ENCODE data around the gene LTA4H. TPM values are rescaled to one million over a fixed set of nuclear protein-coding genes. Genes with fewer than 3 reads are reported as not detected.

The LTA4H gene
- total and polyA plus RNA-seq, 10 donors, result 58.0 to 183 (median 93.5) TPM

DNA sequence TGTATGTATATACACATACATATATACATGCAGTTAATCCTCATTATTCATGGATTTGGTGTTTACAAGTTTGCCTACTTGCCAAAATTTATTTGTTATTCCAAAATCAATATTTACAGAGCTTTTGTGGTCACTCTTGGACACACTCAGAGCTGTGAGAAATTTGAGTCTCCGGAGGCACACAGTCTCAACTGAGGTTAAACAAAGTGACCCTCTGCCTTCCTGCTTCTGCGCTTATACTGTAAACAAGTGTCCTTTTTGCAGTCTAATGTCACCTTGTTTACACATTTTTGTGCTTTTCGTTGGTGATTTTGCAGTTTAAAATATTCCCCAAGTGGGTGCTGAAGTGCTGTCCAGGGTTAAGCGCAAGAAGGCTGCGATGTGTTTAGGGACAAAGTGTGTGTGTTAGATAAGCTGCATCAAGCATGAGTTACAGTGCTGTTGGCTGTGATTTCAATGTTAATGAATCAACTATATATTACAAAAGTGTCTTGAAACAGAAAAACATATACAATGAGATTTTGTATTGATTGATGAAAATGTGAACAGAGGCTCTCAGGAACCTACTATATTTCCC is 13.1 kb upstream of the LTA4H start:
- H3K27ac ChIP-seq, result peak overlapping the region in 7 of 8 donors; percentile 52 to 86 (median 77)
- TF ChIP-seq, protein P1, sequence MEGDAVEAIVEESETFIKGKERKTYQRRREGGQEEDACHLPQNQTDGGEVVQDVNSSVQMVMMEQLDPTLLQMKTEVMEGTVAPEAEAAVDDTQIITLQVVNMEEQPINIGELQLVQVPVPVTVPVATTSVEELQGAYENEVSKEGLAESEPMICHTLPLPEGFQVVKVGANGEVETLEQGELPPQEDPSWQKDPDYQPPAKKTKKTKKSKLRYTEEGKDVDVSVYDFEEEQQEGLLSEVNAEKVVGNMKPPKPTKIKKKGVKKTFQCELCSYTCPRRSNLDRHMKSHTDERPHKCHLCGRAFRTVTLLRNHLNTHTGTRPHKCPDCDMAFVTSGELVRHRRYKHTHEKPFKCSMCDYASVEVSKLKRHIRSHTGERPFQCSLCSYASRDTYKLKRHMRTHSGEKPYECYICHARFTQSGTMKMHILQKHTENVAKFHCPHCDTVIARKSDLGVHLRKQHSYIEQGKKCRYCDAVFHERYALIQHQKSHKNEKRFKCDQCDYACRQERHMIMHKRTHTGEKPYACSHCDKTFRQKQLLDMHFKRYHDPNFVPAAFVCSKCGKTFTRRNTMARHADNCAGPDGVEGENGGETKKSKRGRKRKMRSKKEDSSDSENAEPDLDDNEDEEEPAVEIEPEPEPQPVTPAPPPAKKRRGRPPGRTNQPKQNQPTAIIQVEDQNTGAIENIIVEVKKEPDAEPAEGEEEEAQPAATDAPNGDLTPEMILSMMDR (IDR thresholded peaks at IDR 0.05 in 8 of 11, conservative IDR thresholded peaks at IDR 0.05 in 3 of 11), result no peak
- TF ChIP-seq POLR2A (IDR thresholded peaks at IDR 0.05) (no peak), POLR2AphosphoS5 (IDR thresholded peaks at IDR 0.05) (no peak)
- no peak for DNase-seq
- 56 to 70% (median 59%) methylated on average over 5 of the region's 5 CpGs for WGBS, 5 donors
- peaks cover 20 to 66% (median 57%) of the 10 kb centered on the region in 6 donors for H3K4me1 ChIP-seq
- H3K27me3 ChIP-seq (replicated peaks in 1 of 7), result no peaks in the 10 kb centered on the region
- H3K36me3 ChIP-seq, result no peaks in the 10 kb centered on the region
- no peak overlapping the region for H3K4me3 ChIP-seq
- H3K9me3 ChIP-seq, result no peaks in the 10 kb centered on the region
- intact Hi-C loops (cut with DNase I; ENCODE audit: low total_unique reads), result no loop called here

DNA sequence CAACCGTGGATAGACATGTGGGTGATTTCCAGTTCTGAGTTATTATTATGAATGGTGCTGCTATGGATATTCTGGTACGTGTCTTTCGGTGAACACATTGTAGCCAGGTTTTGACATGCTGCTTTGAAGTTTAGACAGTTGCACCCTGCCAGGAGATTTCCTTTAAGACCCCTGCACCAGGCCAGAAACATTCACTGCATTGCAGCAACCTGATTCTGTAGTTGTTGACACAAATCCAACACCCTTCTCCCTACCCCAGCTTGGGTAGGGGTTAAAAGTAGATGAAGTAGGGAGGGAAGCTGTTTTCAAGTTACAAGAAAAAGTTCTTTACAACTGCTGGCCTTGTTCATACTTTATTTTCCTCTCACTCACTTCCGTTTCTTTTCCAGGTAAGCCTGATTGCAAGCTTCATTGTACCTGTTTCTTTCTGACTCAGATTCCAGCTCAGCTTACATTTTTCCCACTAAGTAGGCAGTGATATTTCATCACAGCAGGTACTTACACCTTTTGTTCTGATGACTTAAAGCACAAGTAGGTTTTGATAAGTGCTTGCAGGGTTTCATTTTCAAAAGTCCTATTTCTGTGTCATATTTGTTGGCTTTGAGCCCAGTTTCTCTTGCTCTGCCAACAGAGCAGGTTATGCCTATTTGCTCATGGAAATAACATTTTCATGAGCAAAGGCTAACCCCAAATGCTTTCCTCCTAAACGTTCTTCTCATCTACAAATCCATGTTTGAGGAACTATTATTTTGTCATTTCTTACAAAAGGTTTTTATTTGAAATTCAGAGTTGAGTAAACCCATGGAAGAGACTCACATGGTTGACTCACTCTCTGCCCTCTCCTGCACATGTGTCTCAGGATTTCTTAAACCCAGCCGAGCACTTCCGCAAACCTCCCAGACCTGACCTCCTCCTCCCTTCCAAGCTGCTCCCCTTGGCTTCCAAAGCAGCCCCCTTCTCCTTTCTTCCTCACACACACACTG is 12.1 kb upstream of the LTA4H start:
- Histone ChIP-seq H3K4me1 (peaks cover 20 to 64% (median 57%) of the 10 kb centered on the region in 6 donors), H3K4me3 (peak overlapping the region in 1 of 8 donors; percentile 12), H3K27ac (peak overlapping the region in 7 of 8 donors; percentile 52 to 86 (median 77)), H3K27me3 (replicated peaks in 1 of 7) (no peaks in the 10 kb centered on the region), H3K9me3 (no peaks in the 10 kb centered on the region), H3K36me3 (no peaks in the 10 kb centered on the region)
- 39 to 52% (median 43%) methylated on average over 7 of the region's 7 CpGs for WGBS, 5 donors
- intact Hi-C loops (cut with DNase I; ENCODE audit: low total_unique reads), result no loop called here
- TF ChIP-seq POLR2AphosphoS5 (IDR thresholded peaks at IDR 0.05) (peak in 1 of 3 donors; percentile 21), POLR2A (IDR thresholded peaks at IDR 0.05) (no peak)
- TF ChIP-seq, protein P1 (IDR thresholded peaks at IDR 0.05 in 8 of 11, conservative IDR thresholded peaks at IDR 0.05 in 3 of 11), result no peak
- DNase-seq, result no peak

DNA sequence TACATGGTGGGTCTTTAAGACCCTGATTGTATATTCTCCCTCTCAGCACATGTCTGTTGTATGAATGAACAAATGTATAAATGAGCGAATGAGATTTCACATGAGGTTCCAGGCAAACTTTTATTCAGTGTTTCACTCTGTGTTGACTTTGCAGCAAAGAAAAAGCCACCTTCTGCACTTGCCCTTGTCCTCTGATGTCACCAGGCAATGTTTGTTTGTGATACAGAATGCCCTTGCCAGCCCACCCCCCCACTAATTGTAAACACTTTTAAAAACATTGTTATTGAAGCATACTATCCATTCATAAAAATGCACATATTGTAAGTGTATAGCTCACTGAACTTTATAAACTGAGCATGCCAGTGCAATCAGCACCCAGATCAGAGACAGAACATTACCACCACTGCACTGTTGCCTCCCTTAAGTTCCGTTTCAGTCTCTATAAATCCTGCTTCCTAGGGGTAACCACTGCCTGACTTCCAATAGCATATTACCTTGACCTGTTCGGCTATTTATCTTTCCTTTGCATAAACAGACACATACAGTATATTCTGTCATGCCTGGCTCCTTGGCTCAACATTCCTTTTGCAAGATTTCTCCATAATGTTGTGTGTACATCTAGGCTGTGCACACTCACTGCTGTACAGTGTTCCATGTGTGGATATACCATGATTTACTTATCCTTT is 11.3 kb upstream of the LTA4H start:
- WGBS, 5 donors, result 76 to 87% (median 80%) methylated on average over 3 of the region's 3 CpGs
- Histone ChIP-seq H3K36me3 (no peaks in the 10 kb centered on the region), H3K27ac (peak overlapping the region in 7 of 8 donors; percentile 52 to 86 (median 77)), H3K4me1 (peaks cover 20 to 64% (median 57%) of the 10 kb centered on the region in 6 donors), H3K27me3 (replicated peaks in 1 of 7) (no peaks in the 10 kb centered on the region), H3K9me3 (no peaks in the 10 kb centered on the region), H3K4me3 (no peak overlapping the region)
- no peak for TF ChIP-seq POLR2A (IDR thresholded peaks at IDR 0.05)
- TF ChIP-seq, protein P1 (IDR thresholded peaks at IDR 0.05 in 8 of 11, conservative IDR thresholded peaks at IDR 0.05 in 3 of 11), result no peak
- TF ChIP-seq POLR2AphosphoS5 (IDR thresholded peaks at IDR 0.05), result no peak
- no peak for DNase-seq
- intact Hi-C loops (cut with DNase I; ENCODE audit: low total_unique reads), result no loop called here

Measured in spleen (tissue), 11 donors.